T-helper 2 cell treated with Interferon-gamma antibody and Interleukin-4, amounts not matched to agents 100 ng/mL and 5 ng/mL, for 36 hours (primary cell): ENCODE data around the gene BUD23. TPM values are rescaled to one million over a fixed set of nuclear protein-coding genes. Genes with fewer than 3 reads are reported as not detected.
"Not testable (repeated sequence)": the region's sequence is repeated elsewhere in the genome, so short reads cannot be mapped to it uniquely, and the experiment has no call there.

Experiments used
- intact Hi-C: fragments of 100-400 bp; cut with micrococcal nuclease; formaldehyde crosslinking; loops from one replicate; pipeline ENCODE4 v1.15.1; 2023
- total RNA-seq: library from RNA; stranded (reverse); gene quantifications from 2 replicates; pipeline ENCODE4 v1.2.3, GENCODE V29; 2022

Gene BUD23
- total RNA-seq, 1 donor from 2014 or later, result 64.3 TPM

DNA sequence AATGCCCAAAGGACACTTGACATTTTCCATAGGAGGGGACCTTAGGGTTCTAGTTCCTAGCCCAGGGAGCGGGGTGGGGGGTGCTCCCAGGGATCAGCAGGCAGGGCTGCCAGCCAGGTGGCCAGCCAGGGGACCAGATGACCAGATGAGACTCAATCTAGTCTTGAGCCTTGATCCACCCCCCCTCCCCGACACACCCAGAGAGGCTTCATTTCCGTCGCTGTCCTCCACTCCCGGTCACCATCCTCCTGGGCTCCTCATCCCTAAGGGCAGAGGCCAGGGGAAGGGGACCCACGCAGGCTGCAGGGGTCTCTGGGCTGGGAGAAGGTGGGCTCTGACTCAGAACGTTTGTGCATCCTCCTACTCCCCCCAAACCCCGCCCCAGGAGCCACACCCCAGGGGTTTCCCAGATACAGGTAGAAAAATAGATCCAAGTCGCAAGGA is 35.1 kb downstream of the BUD23 start:
- intact Hi-C loops, result loop anchor here (1.0 to 5.0 kb wide), 5 partner anchors 20 to 196 kb away; partner anchors contain the start of genes ABHD11, BAZ1B, BUD23 and DNAJC30

DNA sequence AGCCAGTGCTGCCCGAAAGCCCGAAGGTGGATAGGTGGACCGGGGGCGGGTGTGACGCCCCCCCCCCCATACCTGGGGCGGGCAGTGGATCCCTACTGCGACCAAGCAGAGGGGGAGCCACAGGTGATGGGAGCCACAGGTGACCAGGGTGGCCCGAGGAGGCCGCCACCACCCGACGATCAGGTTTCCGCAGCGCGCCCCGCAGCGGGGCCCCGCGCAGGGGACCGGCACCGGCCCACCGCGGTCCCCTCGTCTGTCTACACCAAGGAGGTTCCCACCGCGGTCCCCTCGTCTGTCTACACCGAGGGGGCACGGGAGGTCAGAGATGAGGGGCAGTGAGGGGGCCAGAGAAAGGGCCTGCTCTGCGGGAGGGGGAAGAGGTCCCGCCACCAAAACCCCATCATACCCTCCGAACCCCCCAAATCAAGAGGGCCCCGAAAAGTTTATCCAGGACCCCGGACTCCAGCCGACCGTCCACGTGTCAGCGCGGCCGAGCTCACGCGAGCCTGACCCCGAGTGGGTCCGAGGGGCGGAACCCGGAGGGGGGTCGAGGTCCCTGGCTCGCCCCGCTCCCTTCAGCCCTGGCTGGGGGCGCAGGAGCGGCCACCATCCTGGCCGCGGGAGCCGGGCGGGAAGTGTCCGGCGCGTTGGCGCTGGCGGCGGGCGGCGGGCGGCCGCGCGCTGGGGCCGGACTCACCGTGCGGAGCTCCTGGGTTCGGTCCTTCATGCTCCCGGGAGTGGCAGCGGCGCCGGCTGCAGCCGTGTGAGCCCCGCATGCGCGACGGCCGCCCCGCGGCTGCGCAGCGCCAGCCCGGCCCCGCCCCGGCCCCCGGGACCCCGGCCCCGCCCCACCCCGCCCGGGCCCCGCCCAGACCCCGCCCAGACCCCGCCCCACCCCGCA is 35.8 kb downstream of the BUD23 start, which contains the start of gene STX1A:
STX1A (minus strand) TSS at position 765 of the 901 bp plus-strand sequence; CDS start at position 727, 38 bp downstream.
- intact Hi-C loops, result loop anchor here (1.0 to 5.0 kb wide), 5 partner anchors 20 to 197 kb away; partner anchors contain the start of genes ABHD11, BAZ1B, BUD23 and DNAJC30

DNA sequence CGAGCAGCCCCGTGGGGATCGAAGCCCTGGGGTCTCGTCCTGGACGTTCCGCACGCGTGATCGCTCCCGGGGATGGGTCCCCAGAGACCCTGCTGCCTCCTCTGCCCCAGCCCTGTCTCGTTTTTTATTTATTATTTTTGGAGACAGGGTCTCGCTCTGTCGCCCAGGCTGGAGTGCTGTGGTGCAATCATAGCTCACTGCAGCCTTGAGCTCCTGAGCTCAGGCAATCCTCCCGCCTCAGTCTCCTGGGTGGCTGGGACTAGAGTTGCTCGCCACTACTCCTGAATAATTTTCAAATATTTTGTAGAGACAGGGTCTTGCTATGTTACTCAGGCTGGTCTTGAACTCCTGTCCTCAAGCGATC is 36.4 kb downstream of the BUD23 start:
- intact Hi-C loops, result loop anchor here (2.0 to 5.0 kb wide), 2 partner anchors 19 to 97 kb away; partner anchors contain the start of genes ABHD11 and MLXIPL

DNA sequence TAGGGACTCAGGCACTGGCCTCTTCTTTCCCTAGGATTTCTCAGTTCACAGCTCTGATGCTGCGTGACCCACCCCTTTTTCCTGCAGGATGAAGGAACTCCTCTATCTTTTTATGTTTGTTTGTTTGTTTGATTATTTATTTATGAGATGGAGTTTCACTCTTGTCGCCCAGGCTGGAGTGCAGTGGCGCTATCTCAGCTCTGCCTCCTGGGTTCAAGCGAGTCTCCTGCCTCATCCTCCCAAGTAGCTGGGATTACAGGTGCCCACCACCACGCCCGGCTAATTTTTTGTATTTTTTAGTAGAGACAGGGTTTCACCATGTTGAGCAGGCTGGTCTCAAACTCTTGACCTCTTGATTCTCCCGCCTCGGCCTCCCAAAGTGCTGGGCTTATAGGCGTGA is 37.0 kb downstream of the BUD23 start:
- intact Hi-C loops, result not testable (repeated sequence)

DNA sequence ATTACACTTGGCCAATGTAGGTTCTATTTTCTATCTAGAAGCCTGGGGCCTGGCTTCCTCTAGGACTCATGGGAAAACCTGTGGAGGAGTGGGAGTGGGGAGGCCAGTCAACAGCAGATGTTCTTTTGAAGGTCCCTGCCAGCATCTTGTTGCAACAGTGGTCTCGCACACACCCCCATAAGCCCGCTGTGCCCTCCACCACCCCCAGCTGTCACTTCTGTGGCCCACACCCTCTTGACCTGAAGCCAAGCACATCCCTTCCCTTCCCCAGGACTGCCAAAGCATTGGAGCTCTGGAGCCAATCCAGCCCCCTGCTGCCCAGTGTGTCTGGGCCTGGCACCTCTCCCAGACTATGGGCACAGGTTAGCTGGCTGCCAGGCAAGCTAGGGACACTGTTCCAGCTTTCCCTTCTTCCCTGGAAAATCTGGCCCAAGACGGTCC is 38.0 kb downstream of the BUD23 start:
- intact Hi-C loops, result no loop called here

DNA sequence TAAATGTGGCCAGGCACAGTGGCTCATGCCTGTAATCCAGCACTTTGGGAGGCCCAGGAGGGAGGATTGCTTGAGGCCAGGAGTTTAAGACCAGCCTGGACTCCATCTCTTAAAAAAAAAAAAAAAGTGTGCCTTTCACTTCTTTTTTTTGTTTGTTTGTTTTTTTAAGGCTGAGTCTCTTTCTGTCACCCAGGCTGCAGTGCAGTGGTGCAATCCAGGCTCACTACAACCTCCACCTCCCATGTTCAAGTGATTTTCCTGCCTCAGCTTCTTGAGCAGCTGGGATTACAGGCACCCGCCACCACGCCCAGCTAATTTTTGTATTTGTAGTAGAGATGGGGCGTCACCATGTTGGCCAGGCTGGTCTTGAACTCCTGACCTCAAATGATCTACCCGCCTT is 38.8 kb downstream of the BUD23 start:
- intact Hi-C loops, result not testable (repeated sequence)

DNA sequence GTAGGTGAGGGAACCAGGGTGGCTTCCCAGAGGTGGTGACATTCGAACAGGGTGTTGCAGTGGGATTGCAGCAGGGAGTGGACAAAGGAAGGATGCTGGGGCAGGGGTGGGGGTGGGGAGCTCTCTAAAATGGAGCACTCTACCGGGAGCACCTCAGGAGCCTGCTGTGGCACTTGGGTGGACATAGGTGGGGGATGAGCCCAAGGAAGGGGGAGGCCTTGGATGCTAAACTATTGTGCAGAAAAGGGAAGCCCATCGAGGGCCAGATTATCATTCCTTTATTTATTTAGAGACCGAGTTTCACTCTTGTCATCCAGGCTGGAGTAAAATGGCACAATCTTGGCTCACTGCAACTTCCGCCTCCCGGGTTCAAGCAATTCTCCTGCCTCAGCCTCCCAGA is 39.4 kb downstream of the BUD23 start:
- intact Hi-C loops, result no loop called here

DNA sequence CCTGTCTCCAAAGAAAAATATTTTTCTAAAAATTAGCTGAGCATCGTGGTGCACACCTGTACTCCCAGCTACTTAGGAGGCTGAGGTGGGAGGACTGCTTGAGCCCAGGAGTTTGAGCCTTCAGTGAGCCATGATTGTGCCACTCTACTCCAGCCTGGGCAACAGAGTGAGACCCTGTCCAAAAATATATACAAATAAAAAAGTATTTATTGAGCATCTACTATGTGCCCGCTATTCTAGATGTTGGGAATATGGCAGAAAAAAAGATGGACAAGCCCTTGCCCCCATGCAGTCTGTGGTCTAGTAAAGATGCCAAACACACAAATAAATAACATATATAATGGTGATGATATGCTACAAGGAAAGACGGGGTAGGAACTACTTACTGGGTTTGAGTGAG is 40.4 kb downstream of the BUD23 start:
- intact Hi-C loops, result no loop called here

DNA sequence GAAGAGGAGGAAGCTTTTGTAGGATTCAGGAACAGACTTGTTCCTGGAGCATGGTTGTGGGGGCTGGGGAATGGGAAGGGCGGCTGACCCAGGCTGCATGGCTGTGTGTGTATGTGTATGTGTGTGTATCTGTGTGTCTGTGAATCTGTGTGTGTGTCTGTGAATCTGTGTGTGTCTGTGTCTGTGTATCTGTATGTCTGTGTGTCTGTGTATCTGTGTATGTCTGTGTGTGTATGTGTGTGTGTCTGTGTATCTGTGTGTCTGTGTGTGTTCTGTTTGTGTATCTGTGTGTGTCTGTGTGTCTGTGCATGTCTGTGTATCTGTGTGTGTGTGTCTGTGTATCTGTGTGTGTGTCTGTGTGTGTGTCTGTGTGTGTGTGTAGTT is 42.7 kb downstream of the BUD23 start:
- intact Hi-C loops, result no loop called here

DNA sequence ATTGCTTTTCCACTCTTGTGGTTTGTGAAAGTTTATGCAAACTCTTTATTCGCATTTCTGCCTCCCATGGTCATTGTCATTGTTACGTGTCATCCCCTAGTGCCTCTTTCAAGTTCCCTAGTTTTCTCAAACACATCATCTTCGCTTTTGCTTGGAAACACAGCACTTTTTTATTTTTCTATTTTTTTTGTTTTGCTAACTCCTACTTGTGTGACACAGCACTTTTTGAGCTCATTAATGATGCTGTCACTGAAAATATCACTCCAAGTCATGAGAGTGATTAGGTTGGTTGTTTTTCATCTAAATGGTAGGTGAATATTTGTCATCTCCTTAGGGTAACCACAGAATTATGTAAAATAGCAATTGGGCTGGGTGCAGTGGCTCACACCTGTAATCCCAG is 44.6 kb downstream of the BUD23 start:
- intact Hi-C loops, result no loop called here

DNA sequence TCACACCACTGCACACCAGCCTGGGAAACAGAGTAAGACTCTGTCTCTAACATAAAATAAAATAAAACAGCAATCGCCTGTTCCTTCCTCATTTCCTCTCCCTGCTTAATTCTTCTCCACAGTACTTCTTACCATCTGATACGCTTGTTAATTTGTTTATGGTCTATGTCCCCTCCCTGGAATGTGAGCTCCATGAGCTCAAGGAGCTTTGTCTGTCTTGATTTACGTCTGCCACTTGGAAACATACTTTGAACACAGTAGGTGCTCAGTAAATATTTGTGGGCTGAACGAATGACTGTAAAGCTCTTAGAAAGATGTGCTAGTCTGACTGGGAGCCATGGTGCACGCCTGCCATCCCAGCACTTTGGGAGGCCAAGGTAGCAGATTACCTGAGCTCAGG is 45.2 kb downstream of the BUD23 start:
- intact Hi-C loops, result no loop called here

DNA sequence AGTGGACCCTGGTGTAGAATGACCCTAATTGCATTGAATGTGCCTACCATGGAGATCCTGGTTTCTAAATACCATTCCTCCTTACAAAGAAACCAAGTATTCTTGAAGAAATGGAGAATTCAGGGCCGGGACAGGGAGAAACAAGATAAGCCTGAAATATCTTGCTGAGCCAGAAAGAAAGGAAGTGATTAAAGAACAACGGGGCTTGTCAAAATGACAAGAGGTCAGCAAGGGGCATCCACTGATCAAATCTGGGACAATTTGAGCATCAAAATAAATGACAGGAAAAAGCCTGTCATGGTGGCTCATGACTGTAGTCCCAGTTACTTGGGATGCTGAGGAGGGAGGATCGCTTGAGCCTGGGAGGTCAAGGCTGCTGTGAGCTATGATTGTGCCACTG is 47.1 kb downstream of the BUD23 start:
- intact Hi-C loops, result loop anchor here (10.0 kb wide), 1 partner anchor 354 kb away; the partner anchor contains the start of gene LIMK1

DNA sequence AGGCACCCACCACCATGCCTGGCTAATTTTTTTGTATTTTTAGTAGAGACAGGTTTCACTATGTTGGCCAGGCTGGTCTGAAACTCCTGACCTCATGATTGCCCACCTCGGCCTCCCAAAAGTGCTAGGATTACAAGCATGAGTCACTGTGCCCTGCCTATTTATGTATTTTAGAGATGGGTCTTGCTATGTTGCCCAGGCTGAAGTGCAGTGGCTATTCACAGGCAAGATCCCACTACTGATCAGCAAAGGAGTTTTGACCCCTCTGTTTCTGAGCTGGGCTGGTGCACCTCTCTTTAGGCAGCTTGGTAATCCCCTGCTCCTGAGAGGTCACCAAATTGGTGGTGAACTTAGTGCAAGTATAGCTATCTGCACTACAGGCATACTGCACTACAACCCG is 49.0 kb downstream of the BUD23 start:
- intact Hi-C loops, result loop anchor here (10.0 kb wide), 1 partner anchor 352 kb away; the partner anchor contains the start of gene LIMK1

DNA sequence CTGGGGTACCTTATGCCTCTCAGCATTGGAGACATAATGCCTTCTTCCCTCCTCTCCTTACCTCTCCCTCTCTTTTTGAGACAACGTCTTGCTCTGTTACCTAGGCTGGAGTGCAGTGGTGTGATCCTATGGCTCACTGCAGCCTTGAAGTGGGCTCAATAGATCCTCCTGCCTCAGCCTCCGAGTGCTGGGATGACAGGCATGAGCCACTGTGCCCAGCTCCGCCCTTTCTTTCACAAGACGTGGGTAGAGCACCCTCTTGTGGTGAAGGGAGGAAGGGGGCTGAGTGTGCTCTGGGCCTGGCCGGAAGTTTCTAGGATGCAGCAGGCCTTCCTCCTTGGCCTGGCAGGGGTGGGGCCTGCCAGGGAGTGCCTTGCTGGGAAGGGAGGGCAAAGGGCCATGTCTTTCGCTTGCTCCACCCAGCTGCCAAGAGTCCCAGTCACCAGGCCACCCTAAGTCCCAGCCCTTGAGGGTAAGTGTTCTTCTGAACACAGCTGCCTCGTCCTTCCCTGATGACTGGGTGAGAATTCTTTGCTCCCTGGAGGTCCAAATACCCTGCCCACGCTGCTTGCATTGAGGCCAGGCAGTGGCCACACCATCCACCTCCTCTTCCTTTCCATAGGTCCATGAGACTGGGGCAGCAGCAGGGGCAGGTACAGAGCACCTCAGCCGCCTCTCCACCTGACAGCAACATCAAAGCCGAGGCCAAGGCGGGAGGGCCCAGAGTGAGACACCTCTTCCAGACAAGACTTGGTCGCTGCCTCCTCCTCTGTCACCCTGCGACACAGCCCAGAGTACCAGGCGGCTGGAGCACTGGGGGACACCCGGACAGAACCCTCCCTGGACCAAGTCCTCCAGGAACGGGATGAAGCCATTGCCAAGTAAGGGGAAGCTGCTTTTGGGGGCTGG is 51.5 kb downstream of the BUD23 start:
- intact Hi-C loops, result loop anchor here (2.0 to 10.0 kb wide), 2 partner anchors 128 to 350 kb away; partner anchors contain the start of gene LIMK1

DNA sequence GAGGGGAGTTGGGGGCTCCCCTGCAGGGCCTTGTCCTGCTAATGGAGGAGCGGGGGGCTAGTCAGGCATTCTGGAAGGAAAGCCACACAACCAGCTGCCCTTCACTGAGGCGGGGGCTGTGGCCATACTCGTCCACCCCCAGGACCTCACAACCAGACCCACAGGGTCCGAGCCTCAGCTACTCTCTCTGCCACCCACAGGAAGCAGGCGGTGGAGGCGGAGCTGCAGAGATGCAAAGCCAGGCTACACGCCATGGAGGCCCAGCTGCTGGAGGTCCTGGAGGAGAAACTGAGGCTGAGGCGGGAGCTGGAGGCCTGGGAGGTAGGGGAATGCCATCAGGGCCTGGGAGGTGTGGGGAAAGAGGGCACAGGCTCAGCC is 52.1 kb downstream of the BUD23 start:
- intact Hi-C loops, result loop anchor here (2.0 to 10.0 kb wide), 2 partner anchors 129 to 349 kb away; partner anchors contain the start of gene LIMK1

DNA sequence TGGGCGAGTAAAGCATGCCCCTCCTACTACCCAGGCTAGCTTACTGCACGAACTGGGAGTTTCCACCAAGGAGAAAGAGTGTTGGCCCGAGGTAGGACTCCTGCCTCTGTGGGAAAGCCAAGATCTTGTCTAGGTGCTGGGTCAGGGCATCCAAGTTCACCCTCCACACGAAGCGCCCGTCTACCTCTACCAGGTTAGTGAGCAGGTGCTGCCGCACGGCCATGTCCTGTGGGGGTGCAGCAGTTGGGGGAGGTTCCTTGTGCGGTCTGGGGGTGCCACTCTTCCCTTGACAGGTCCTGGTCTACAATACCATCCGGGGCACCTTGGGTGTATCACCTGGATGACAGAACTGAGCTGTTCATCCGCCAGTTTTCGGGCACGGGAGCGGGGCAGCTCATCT is 53.5 kb downstream of the BUD23 start:
- intact Hi-C loops, result loop anchor here (10.0 kb wide), 1 partner anchor 348 kb away; the partner anchor contains the start of gene LIMK1

DNA sequence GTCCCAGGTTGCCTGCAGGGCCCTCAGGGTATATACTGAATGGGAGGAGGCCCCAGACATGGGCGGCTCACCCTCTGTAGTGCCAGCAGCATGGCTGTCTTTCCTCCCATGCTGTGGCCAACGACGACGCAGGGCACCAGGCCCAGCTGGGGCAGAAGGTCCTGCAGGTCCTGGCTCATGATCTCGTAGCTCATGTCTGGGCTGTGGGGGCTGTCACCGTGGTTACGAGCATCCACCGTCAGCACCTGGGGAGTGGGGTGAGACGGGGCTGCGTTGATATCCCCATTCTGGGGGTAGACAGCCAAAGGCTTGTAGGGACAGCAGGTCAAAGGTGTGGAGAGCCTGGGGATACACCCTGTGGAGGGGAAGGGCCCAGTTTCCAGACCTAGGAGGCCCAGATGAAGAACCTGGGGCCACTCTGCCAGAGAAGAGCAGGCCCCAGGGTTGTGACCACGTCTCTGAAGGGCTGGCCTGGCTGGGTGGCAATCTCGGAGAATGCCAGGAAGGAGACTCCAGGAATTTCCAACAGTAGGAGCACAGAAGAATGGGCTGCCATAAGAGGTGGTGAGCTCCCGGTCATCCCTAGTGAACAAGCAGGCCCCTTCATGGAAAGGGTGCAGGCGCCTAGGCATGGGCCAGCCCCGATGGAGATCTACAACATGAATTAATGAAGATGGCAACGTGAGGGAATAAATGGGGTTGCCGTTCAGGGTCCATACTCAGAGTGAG is 54.3 kb downstream of the BUD23 start:
- intact Hi-C loops, result loop anchor here (1.0 to 10.0 kb wide), 8 partner anchors 19 to 347 kb away; partner anchors contain the start of genes BAZ1B, BCL7B, BUD23 and DNAJC30

DNA sequence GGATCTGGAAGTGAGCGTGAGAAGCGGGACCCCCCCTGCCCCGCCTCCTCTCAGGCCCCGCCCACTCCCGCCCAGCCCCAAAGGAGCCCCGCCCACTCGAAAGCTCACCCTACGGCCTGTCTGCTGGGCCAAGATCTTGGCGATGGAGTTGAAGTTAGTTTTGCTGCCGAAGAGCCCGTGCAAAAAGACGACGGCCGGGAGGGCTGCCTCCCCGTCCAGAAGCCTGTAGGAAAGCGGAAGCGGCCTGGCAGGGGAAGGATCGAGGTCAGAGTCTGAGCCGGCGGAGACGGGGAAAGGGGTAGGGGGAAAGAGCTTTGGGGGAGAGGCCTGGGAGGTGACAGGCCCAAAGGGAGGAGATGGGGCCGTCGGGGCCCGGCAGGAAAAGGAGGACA is 54.8 kb downstream of the BUD23 start:
- intact Hi-C loops, result loop anchor here (1.0 to 10.0 kb wide), 8 partner anchors 19 to 347 kb away; partner anchors contain the start of genes BAZ1B, BCL7B, BUD23 and DNAJC30

DNA sequence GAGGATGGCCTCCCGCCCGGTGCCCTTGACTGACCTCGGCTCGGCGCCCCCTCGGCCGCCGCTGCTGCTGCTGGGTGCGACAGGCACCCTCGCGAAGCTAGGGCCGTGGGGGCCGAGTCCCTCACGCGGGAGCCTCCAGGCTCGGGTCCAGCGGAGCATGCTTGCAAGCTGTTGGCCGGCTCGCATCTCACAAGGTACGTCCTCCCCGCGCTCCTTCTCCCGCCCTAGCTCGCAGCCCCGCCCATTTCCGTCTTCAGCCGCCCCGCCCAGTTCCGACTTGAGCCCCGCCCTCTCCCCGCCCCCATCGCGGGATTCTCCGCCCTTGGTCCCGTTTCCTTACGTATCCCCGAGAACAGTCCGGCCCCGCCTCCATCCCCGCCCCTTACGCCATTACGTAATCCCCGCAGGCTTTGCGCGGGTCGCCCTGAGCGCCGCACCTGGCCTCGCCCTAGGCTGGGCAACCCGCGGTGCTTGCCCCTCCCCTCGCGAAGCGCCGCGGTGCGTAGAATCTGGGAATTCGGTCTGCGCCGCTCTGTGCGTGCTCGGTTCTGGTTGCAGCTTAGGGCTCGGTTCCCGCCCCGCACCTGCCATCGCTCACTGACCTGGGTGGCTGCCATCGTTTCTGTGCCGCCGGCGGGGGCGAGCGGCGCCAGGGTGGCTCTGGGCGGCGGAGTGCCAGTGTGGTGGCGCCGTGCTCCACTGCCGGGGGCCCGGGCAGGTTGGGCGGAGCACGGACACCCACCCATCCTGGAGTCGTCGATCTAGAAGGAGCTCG is 55.4 kb downstream of the BUD23 start, which contains the start of gene ABHD11:
ABHD11 (minus strand) TSS at position 191 of the 775 bp plus-strand sequence; CDS start at position 159, 32 bp downstream.
- intact Hi-C loops, result loop anchor here (1.0 to 10.0 kb wide), 8 partner anchors 20 to 346 kb away; partner anchors contain the start of genes BAZ1B, BCL7B, BUD23 and DNAJC30
